GM18517 (cell line): Measurements from ENCODE around the gene FHAD1.
"Not testable (repeated sequence)": the region's sequence is repeated elsewhere in the genome, so short reads cannot be mapped to it uniquely, and the experiment has no call there.

Experiments
- ATAC-seq: cut with Tn5 transposase; IDR thresholded peaks from one replicate; pipeline ENCODE4 v1.9.1; 2021; ENCODE audit warnings: mild to moderate bottlenecking, moderate library complexity; ENCODE audit not compliant: unreplicated experiment

FHAD1 gene

GRCh38 chr1:15303935-15304334 is 56.9 kb downstream of the FHAD1 start:
- no peak for ATAC-seq

GRCh38 chr1:15304708-15305467 is 57.9 kb downstream of the FHAD1 start:
- no peak for ATAC-seq

- no peak for ATAC-seq
Measured at GRCh38 chr1:15305468-15305770, 58.4 kb downstream of the FHAD1 start.

- not testable (repeated sequence) for ATAC-seq
Measured at GRCh38 chr1:15306352-15306751, 59.3 kb downstream of the FHAD1 start.

GRCh38 chr1:15308135-15308534 is 61.1 kb downstream of the FHAD1 start:
- no peak for ATAC-seq

- ATAC-seq: no peak
Measured at GRCh38 chr1:15308621-15309027, 61.6 kb downstream of the FHAD1 start.

GRCh38 chr1:15309687-15310086 is 62.7 kb downstream of the FHAD1 start:
- ATAC-seq: no peak

GRCh38 chr1:15310544-15310943 is 63.5 kb downstream of the FHAD1 start:
- no peak for ATAC-seq

- no peak for ATAC-seq
Measured at GRCh38 chr1:15311122-15311822, 64.2 kb downstream of the FHAD1 start.

- no peak for ATAC-seq
Measured at GRCh38 chr1:15311880-15312279, 64.9 kb downstream of the FHAD1 start.

- ATAC-seq: no peak
Measured at GRCh38 chr1:15312626-15313411, 65.8 kb downstream of the FHAD1 start.

GRCh38 chr1:15314328-15315281 is 67.6 kb downstream of the FHAD1 start:
- ATAC-seq: no peak

- no peak for ATAC-seq
Measured at GRCh38 chr1:15315815-15316214, 68.8 kb downstream of the FHAD1 start.

GRCh38 chr1:15316510-15316909 is 69.5 kb downstream of the FHAD1 start:
- ATAC-seq: no peak

GRCh38 chr1:15320267-15320666 is 73.2 kb downstream of the FHAD1 start:
- ATAC-seq: no peak

- ATAC-seq: no peak
Measured at GRCh38 chr1:15321601-15322000, 74.6 kb downstream of the FHAD1 start.

- no peak for ATAC-seq
Measured at GRCh38 chr1:15322648-15323350, 75.8 kb downstream of the FHAD1 start.

GRCh38 chr1:15323351-15323988 is 76.4 kb downstream of the FHAD1 start:
- no peak for ATAC-seq

- no peak for ATAC-seq
Measured at GRCh38 chr1:15323989-15324868, 77.2 kb downstream of the FHAD1 start.
